ENCODE data around the gene RANBP3L. TPM values are rescaled to one million over a fixed set of nuclear protein-coding genes. Genes with fewer than 3 reads are reported as not detected.
"Not testable (repeated sequence)": the region's sequence is repeated elsewhere in the genome, so short reads cannot be mapped to it uniquely, and the experiment has no call there.

RANBP3L gene
- polyA plus RNA-seq, 1 donor: 0.60 TPM

- Histone ChIP-seq H3K4me1 (ENCODE audit: control insufficient read depth, insufficient read depth, low read length) (no peaks in the 10 kb centered on the region), H3K4me3 (ENCODE audit: low read length) (no peak overlapping the region), H3K27me3 (ENCODE audit: control insufficient read depth, insufficient read depth, low read length) (no peaks in the 10 kb centered on the region), H3K27ac (ENCODE audit: low read length) (no peak overlapping the region), H3K36me3 (ENCODE audit: control insufficient read depth, insufficient read depth, low read length) (no peaks in the 10 kb centered on the region), H3K9me3 (ENCODE audit: control insufficient read depth, low read depth, low read length) (no peaks in the 10 kb centered on the region)
- whole genome bisulfite sequencing (ENCODE audit: insufficient coverage, low lambda C conversion rate): no CpG with 5 or more reads among the region's 2 CpGs
- no peak for DNase-seq
These were observed 15.7 kb downstream of the RANBP3L start for GRCh38 chr5:36285837-36286615.

GRCh38 chr5:36283775-36284174 lies 17.9 kb downstream of the RANBP3L start:
- not testable (repeated sequence) for H3K36me3 ChIP-seq (ENCODE audit: control insufficient read depth, insufficient read depth, low read length); H3K27me3 ChIP-seq (ENCODE audit: control insufficient read depth, insufficient read depth, low read length); DNase-seq; H3K27ac ChIP-seq (ENCODE audit: low read length); H3K4me1 ChIP-seq (ENCODE audit: control insufficient read depth, insufficient read depth, low read length); H3K4me3 ChIP-seq (ENCODE audit: low read length); H3K9me3 ChIP-seq (ENCODE audit: control insufficient read depth, low read depth, low read length)
- 60% methylated on average over 1 of the region's 3 CpGs for WGBS (ENCODE audit: insufficient coverage, low lambda C conversion rate)

GRCh38 chr5:36281626-36282025 lies 20.1 kb downstream of the RANBP3L start:
- Histone ChIP-seq H3K4me3 (ENCODE audit: low read length) (no peak overlapping the region), H3K27ac (ENCODE audit: low read length) (no peak overlapping the region), H3K27me3 (ENCODE audit: control insufficient read depth, insufficient read depth, low read length) (no peaks in the 10 kb centered on the region), H3K9me3 (ENCODE audit: control insufficient read depth, low read depth, low read length) (no peaks in the 10 kb centered on the region), H3K4me1 (ENCODE audit: control insufficient read depth, insufficient read depth, low read length) (no peaks in the 10 kb centered on the region), H3K36me3 (ENCODE audit: control insufficient read depth, insufficient read depth, low read length) (no peaks in the 10 kb centered on the region)
- WGBS (ENCODE audit: insufficient coverage, low lambda C conversion rate): no CpG with 5 or more reads among the region's 2 CpGs
- no peak for DNase-seq

GRCh38 chr5:36279054-36279698 lies 22.5 kb downstream of the RANBP3L start:
- H3K36me3 ChIP-seq (ENCODE audit: control insufficient read depth, insufficient read depth, low read length): no peaks in the 10 kb centered on the region
- 100% methylated on average over 1 of the region's 3 CpGs for WGBS (ENCODE audit: insufficient coverage, low lambda C conversion rate)
- no peak overlapping the region for H3K4me3 ChIP-seq (ENCODE audit: low read length)
- H3K27ac ChIP-seq (ENCODE audit: low read length): no peak overlapping the region
- no peaks in the 10 kb centered on the region for H3K4me1 ChIP-seq (ENCODE audit: control insufficient read depth, insufficient read depth, low read length)
- no peak for DNase-seq
- H3K27me3 ChIP-seq (ENCODE audit: control insufficient read depth, insufficient read depth, low read length): no peaks in the 10 kb centered on the region
- H3K9me3 ChIP-seq (ENCODE audit: control insufficient read depth, low read depth, low read length): no peaks in the 10 kb centered on the region

GRCh38 chr5:36277521-36278176 lies 24.1 kb downstream of the RANBP3L start:
- WGBS (ENCODE audit: insufficient coverage, low lambda C conversion rate): no CpG with 5 or more reads among the region's 5 CpGs

GRCh38 chr5:36276864-36277263 lies 24.8 kb downstream of the RANBP3L start:
- Histone ChIP-seq H3K27ac (ENCODE audit: low read length) (no peak overlapping the region), H3K4me1 (ENCODE audit: control insufficient read depth, insufficient read depth, low read length) (no peaks in the 10 kb centered on the region), H3K27me3 (ENCODE audit: control insufficient read depth, insufficient read depth, low read length) (no peaks in the 10 kb centered on the region), H3K36me3 (ENCODE audit: control insufficient read depth, insufficient read depth, low read length) (no peaks in the 10 kb centered on the region), H3K9me3 (ENCODE audit: control insufficient read depth, low read depth, low read length) (no peaks in the 10 kb centered on the region), H3K4me3 (ENCODE audit: low read length) (no peak overlapping the region)
- no peak for DNase-seq

More at GRCh38 chr5:36277521-36278176, 24.1 kb downstream of the RANBP3L start:
- H3K36me3 ChIP-seq (ENCODE audit: control insufficient read depth, insufficient read depth, low read length): no peaks in the 10 kb centered on the region
- no peaks in the 10 kb centered on the region for H3K27me3 ChIP-seq (ENCODE audit: control insufficient read depth, insufficient read depth, low read length)
- H3K4me1 ChIP-seq (ENCODE audit: control insufficient read depth, insufficient read depth, low read length): no peaks in the 10 kb centered on the region
- no peak overlapping the region for H3K4me3 ChIP-seq (ENCODE audit: low read length)
- no peaks in the 10 kb centered on the region for H3K9me3 ChIP-seq (ENCODE audit: control insufficient read depth, low read depth, low read length)
- DNase-seq: no peak
- H3K27ac ChIP-seq (ENCODE audit: low read length): no peak overlapping the region

- Histone ChIP-seq H3K27me3 (ENCODE audit: control insufficient read depth, insufficient read depth, low read length) (no peaks in the 10 kb centered on the region), H3K9me3 (ENCODE audit: control insufficient read depth, low read depth, low read length) (no peaks in the 10 kb centered on the region), H3K36me3 (ENCODE audit: control insufficient read depth, insufficient read depth, low read length) (no peaks in the 10 kb centered on the region), H3K4me3 (ENCODE audit: low read length) (no peak overlapping the region), H3K27ac (ENCODE audit: low read length) (no peak overlapping the region), H3K4me1 (ENCODE audit: control insufficient read depth, insufficient read depth, low read length) (no peaks in the 10 kb centered on the region)
- 92% methylated on average over 2 of the region's 6 CpGs for WGBS (ENCODE audit: insufficient coverage, low lambda C conversion rate)
- no peak for DNase-seq
These were observed 27.7 kb downstream of the RANBP3L start for GRCh38 chr5:36273809-36274526.

GRCh38 chr5:36272136-36272690 lies 29.5 kb downstream of the RANBP3L start:
- Histone ChIP-seq H3K9me3 (ENCODE audit: control insufficient read depth, low read depth, low read length) (no peaks in the 10 kb centered on the region), H3K4me1 (ENCODE audit: control insufficient read depth, insufficient read depth, low read length) (no peaks in the 10 kb centered on the region), H3K27me3 (ENCODE audit: control insufficient read depth, insufficient read depth, low read length) (no peaks in the 10 kb centered on the region), H3K27ac (ENCODE audit: low read length) (no peak overlapping the region), H3K36me3 (ENCODE audit: control insufficient read depth, insufficient read depth, low read length) (no peaks in the 10 kb centered on the region), H3K4me3 (ENCODE audit: low read length) (no peak overlapping the region)
- DNase-seq: no peak
- WGBS (ENCODE audit: insufficient coverage, low lambda C conversion rate): no CpG with 5 or more reads among the region's 2 CpGs

- H3K4me1 ChIP-seq (ENCODE audit: control insufficient read depth, insufficient read depth, low read length): no peaks in the 10 kb centered on the region
- no peak overlapping the region for H3K27ac ChIP-seq (ENCODE audit: low read length)
- no peaks in the 10 kb centered on the region for H3K27me3 ChIP-seq (ENCODE audit: control insufficient read depth, insufficient read depth, low read length)
- no peaks in the 10 kb centered on the region for H3K36me3 ChIP-seq (ENCODE audit: control insufficient read depth, insufficient read depth, low read length)
- no peaks in the 10 kb centered on the region for H3K9me3 ChIP-seq (ENCODE audit: control insufficient read depth, low read depth, low read length)
- H3K4me3 ChIP-seq (ENCODE audit: low read length): no peak overlapping the region
- WGBS (ENCODE audit: insufficient coverage, low lambda C conversion rate): 55% methylated on average over 2 of the region's 3 CpGs
- no peak for DNase-seq
These were observed 30.7 kb downstream of the RANBP3L start for GRCh38 chr5:36270876-36271575.
